Activated CD4-positive, alpha-beta T cell treated with anti-CD3 and anti-CD28 coated beads, Interleukin-2, amount 10 ng/mL, durations not matched to agents 24 days and 14 days (primary cell): ENCODE data around the gene SHMT1. TPM values are rescaled to one million over a fixed set of nuclear protein-coding genes. Genes with fewer than 3 reads are reported as not detected.
A peak's percentile ranks its signal among the peaks of the same experiment; 100 is the strongest.

Experiments
- DNase-seq: peaks from one replicate; pipeline ENCODE4 v3.0.0; 2022
- H3K27ac Mint-ChIP-seq: one replicate; pipeline ENCODE4 v1.8.0; 2022; ENCODE audit warnings: mild to moderate bottlenecking, mixed read lengths
- H3K27me3 Mint-ChIP-seq: one replicate; pipeline ENCODE4 v1.8.0; 2022; ENCODE audit warnings: mixed read lengths
- H3K36me3 Mint-ChIP-seq: one replicate; pipeline ENCODE4 v1.8.0; 2022; ENCODE audit warnings: low read depth, mild to moderate bottlenecking, mixed read lengths
- H3K4me1 Mint-ChIP-seq: one replicate; pipeline ENCODE4 v1.8.0; 2021; ENCODE audit warnings: mixed read lengths
- H3K4me3 Mint-ChIP-seq: one replicate; pipeline ENCODE4 v1.8.0; 2022; ENCODE audit warnings: mild to moderate bottlenecking, moderate library complexity, mixed read lengths
- H3K9me3 Mint-ChIP-seq: one replicate; pipeline ENCODE4 v1.8.0; 2021; ENCODE audit warnings: mixed read lengths
- intact Hi-C: fragments of 100-400 bp; cut with micrococcal nuclease; formaldehyde crosslinking; loops from one replicate; pipeline ENCODE4 v1.15.1; 2023
- total RNA-seq: library from RNA; stranded (reverse); gene quantifications from 2 replicates; pipeline ENCODE4 v1.2.3, GENCODE V29; 2022

The SHMT1 gene
- total RNA-seq, 1 donor from 2014 or later, result 58.3 TPM

DNA sequence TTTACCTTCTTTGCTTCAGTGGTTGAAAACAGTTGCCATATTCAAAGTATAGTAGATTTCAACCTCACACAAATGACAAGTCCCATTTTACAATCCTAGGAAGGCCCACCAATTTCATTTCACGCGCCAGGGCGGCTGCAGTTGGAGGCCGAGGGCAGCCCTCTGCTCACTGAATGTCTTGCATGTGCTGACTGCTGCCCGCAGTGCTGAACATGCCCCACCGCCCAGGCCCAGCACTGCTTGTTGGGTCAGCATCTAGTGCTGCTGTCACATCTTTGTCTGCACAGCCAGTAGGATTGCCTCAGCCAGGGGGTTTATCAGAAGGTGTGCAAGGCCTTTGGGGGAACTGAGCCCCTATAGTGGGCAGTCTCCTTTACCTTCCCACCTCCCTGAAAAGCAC, 36.8 kb downstream of the SHMT1 start:
- Mint-ChIP-seq H3K4me3 (no peak overlapping the region), H3K36me3 (peaks cover 43% of the 10 kb centered on the region), H3K9me3 (no peaks in the 10 kb centered on the region), H3K27me3 (no peaks in the 10 kb centered on the region), H3K27ac (no peak overlapping the region), H3K4me1 (peaks cover 2% of the 10 kb centered on the region)
- intact Hi-C loops, result no loop called here
- DNase-seq, result no peak

- no peaks in the 10 kb centered on the region for H3K9me3 Mint-ChIP-seq
- no peak overlapping the region for H3K27ac Mint-ChIP-seq
- H3K4me3 Mint-ChIP-seq, result no peak overlapping the region
- intact Hi-C loops, result no loop called here
- H3K4me1 Mint-ChIP-seq, result peaks cover 2% of the 10 kb centered on the region
- no peak for DNase-seq
- H3K27me3 Mint-ChIP-seq, result no peaks in the 10 kb centered on the region
- peaks cover 43% of the 10 kb centered on the region for H3K36me3 Mint-ChIP-seq
Measured at GRCh38 chr17:18326039-18326438, 37.3 kb downstream of the SHMT1 start.

DNA sequence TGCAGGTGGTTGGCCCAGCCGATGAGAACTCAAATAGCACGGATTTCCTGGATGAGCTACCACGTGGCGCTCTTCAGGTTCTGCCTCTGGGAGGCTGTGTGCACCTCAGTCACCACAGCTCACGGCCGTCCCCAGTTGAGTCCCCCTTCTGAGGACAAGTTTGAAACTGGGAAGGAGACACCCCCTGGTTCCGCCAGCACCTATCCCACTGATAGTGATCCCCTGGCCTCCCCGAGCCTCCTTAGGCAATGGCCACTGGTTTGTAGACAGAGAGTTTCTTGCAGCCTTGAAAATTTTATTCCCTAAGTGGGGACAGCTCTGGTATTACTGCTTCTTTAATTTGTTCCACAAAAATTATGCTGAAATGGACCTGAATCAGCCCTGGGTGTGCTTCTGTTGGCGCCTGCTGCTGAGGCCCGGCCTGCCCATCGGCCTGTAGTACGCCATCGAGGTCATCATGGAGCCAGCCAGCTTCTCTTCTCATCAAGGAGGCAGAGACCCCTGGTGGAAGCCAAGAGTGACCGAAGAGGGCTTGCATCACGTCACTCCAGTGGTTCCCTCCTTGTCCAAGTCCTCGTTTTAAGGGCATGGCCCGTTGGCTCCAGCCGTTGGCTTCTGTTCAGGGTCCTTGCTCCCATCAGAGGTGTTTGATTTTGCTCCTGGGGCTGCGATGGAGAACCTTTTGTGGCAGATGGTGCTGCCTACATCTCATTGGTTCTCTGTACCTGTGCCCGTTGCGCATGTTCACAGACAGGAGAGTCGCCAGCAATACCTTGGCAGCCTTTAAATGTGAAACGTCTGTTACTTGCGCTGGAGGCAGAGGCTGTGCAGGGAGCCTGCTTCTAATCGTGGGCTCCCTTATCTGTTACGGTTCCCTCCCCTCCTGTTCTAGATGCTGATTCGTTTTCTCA, 39.0 kb downstream of the SHMT1 start:
- DNase-seq, result no peak
- H3K27ac Mint-ChIP-seq, result no peak overlapping the region
- H3K36me3 Mint-ChIP-seq, result peaks cover 48% of the 10 kb centered on the region
- H3K9me3 Mint-ChIP-seq, result no peaks in the 10 kb centered on the region
- intact Hi-C loops, result no loop called here
- H3K27me3 Mint-ChIP-seq, result no peaks in the 10 kb centered on the region
- H3K4me1 Mint-ChIP-seq, result peaks cover 15% of the 10 kb centered on the region
- no peak overlapping the region for H3K4me3 Mint-ChIP-seq

DNA sequence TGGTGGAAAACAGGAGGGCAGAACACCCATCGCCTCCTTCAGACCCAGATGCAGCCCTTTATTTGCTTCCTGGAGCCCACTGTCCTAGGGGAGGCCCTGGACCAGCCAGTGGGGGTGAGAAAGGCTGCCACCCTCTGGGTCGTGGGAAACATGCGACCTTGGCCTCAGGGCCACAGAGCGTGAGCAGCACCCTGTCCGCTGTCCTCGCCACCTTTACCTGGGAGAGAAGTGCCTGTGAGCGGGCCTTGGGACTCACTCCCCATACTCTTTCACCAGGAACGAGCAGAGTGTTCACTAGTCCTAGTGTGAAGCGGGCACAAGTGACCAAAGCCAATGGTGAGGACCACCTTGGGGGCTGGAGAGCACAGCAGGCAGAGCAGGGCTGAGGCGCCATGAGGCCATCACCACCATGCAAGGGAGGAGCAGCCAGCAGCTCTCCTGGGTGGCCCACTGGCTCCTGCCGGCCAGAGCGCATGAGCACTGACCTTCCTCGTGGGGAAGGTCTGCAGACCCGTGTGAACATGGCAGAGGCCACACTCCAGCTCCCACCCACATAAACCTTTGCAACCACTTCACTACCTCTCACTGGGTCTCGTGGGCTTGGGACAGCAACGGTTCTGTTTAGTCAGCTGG, 39.7 kb downstream of the SHMT1 start:
- no peak for DNase-seq
- intact Hi-C loops, result no loop called here
- Mint-ChIP-seq H3K9me3 (no peaks in the 10 kb centered on the region), H3K27me3 (no peaks in the 10 kb centered on the region), H3K4me1 (peaks cover 20% of the 10 kb centered on the region), H3K36me3 (peaks cover 44% of the 10 kb centered on the region), H3K4me3 (no peak overlapping the region), H3K27ac (no peak overlapping the region)

GRCh38 chr17:18323007-18323406, 40.3 kb downstream of the SHMT1 start:
- Mint-ChIP-seq H3K4me3 (no peak overlapping the region), H3K27me3 (no peaks in the 10 kb centered on the region), H3K27ac (no peak overlapping the region), H3K9me3 (no peaks in the 10 kb centered on the region), H3K4me1 (peaks cover 23% of the 10 kb centered on the region), H3K36me3 (peaks cover 43% of the 10 kb centered on the region)
- intact Hi-C loops, result no loop called here
- DNase-seq, result no peak

- peaks cover 44% of the 10 kb centered on the region for H3K36me3 Mint-ChIP-seq
- peaks cover 27% of the 10 kb centered on the region for H3K4me1 Mint-ChIP-seq
- no peak overlapping the region for H3K27ac Mint-ChIP-seq
- intact Hi-C loops, result no loop called here
- H3K9me3 Mint-ChIP-seq, result no peaks in the 10 kb centered on the region
- no peak for DNase-seq
- no peak overlapping the region for H3K4me3 Mint-ChIP-seq
- no peaks in the 10 kb centered on the region for H3K27me3 Mint-ChIP-seq
Measured at GRCh38 chr17:18322522-18322921, 40.8 kb downstream of the SHMT1 start.

- DNase-seq, result no peak
- H3K36me3 Mint-ChIP-seq, result peaks cover 49% of the 10 kb centered on the region
- H3K27ac Mint-ChIP-seq, result no peak overlapping the region
- H3K9me3 Mint-ChIP-seq, result no peaks in the 10 kb centered on the region
- intact Hi-C loops, result no loop called here
- H3K4me3 Mint-ChIP-seq, result no peak overlapping the region
- H3K27me3 Mint-ChIP-seq, result no peaks in the 10 kb centered on the region
- H3K4me1 Mint-ChIP-seq, result peaks cover 38% of the 10 kb centered on the region
Measured at GRCh38 chr17:18321309-18321708, 42.0 kb downstream of the SHMT1 start.

GRCh38 chr17:18320301-18320700, 43.0 kb downstream of the SHMT1 start:
- intact Hi-C loops, result no loop called here
- DNase-seq, result no peak
- Mint-ChIP-seq H3K4me1 (peaks cover 45% of the 10 kb centered on the region), H3K36me3 (peaks cover 50% of the 10 kb centered on the region), H3K27me3 (no peaks in the 10 kb centered on the region), H3K4me3 (no peak overlapping the region), H3K9me3 (no peaks in the 10 kb centered on the region), H3K27ac (no peak overlapping the region)

DNA sequence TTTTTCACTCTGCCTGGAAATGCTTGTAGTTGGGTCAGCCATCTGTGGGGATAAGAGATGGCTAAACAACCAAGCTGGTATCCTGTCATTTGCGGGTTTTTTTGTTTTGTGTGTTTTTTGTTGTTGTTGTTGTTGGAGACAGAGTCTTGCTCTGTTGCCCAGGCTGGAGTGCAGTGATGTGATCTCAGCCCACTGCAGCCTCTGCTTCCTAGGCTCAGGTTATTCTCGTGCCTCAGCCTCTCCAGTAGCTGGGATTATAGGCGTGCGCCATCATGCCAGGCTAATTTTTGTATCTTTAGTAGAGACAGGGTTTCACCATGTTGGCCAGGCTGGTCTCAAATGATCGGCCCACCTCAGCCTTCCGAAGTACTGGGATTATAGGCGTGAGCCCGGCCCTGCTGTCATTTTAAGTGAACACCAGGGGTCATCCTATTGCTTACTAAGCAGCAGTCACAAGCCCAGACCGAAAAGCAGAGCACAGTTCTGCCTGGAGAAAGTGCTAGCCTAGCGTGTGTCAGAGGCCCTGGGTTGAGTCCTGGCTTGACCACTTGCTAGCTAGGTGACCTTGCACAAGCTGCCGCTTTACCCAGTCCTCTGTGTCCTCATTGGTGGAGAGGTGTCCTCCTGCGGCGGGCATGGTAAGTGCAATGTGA, 43.6 kb downstream of the SHMT1 start:
- Mint-ChIP-seq H3K4me1 (peaks cover 47% of the 10 kb centered on the region), H3K9me3 (no peaks in the 10 kb centered on the region), H3K27me3 (no peaks in the 10 kb centered on the region), H3K27ac (no peak overlapping the region), H3K4me3 (no peak overlapping the region), H3K36me3 (peaks cover 50% of the 10 kb centered on the region)
- intact Hi-C loops, result loop anchor here (2.0 to 5.0 kb wide), 3 partner anchors 17 to 482 kb away; partner anchors contain the start of genes SHMT1 and SREBF1
- DNase-seq, result peak; percentile 69

DNA sequence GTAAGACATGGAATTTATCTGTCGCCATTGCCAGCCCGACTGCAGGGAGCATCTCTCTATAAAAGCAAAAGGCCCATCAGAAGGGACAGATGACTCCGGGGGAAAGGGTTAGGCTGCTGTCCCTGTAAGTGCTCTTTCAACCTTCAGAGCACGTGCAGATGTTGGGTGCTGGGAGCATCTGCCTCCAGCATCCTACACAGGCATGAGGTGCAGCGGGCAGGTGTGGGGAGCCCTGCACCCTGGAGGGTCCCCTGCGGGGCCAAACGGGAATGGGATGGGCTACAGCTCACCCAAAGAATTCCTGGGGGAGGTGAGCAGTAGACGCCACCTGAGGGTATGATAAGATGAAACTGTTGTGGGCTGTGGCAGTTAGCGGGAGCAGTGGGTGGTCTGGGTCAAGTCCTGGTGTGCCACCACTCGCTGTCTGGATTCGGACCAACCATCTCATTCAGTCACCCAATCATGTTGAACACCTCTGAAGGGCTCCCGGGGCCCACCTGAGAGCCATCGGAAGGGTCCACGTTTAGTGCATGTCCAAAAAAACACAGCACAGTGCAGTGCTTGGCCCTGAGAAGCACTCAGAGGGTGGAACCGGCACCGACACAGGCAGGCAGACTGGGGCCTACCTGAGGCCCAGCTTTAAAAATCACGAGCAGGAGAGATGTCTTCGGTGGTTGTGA, 44.4 kb downstream of the SHMT1 start:
- DNase-seq, result no peak
- H3K9me3 Mint-ChIP-seq, result no peaks in the 10 kb centered on the region
- no peaks in the 10 kb centered on the region for H3K27me3 Mint-ChIP-seq
- H3K27ac Mint-ChIP-seq, result no peak overlapping the region
- peak overlapping the region; percentile 19 for H3K4me3 Mint-ChIP-seq
- intact Hi-C loops, result loop anchor here (2.0 to 5.0 kb wide), 3 partner anchors 16 to 482 kb away; partner anchors contain the start of genes SHMT1 and SREBF1
- H3K36me3 Mint-ChIP-seq, result peaks cover 48% of the 10 kb centered on the region
- peaks cover 49% of the 10 kb centered on the region for H3K4me1 Mint-ChIP-seq

DNA sequence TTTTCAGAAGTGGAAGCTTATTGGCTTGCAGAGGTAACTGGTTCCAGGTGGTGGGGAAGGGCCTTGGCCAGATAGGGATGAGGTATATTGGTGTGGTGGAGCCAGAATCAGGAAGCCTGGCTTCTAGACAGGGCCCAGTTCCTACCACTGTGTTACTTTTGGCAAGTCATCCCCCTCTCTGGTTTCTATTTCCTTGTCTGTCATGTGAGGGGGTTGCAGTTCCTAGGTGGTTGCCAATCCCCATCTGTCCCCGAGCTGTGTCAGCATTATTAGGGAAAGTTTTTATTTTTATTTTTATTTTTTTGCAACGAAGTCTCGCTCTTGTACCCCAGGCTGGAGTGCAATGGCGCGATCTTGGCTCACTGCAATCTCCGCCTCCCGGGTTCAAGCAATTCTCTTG, 45.2 kb downstream of the SHMT1 start:
- no peak for DNase-seq
- no peak overlapping the region for H3K27ac Mint-ChIP-seq
- intact Hi-C loops, result loop anchor here (2.0 to 5.0 kb wide), 3 partner anchors 15 to 481 kb away; partner anchors contain the start of genes SHMT1 and SREBF1
- H3K4me1 Mint-ChIP-seq, result peaks cover 56% of the 10 kb centered on the region
- no peaks in the 10 kb centered on the region for H3K9me3 Mint-ChIP-seq
- peaks cover 50% of the 10 kb centered on the region for H3K36me3 Mint-ChIP-seq
- H3K4me3 Mint-ChIP-seq, result peak overlapping the region; percentile 48
- no peaks in the 10 kb centered on the region for H3K27me3 Mint-ChIP-seq

DNA sequence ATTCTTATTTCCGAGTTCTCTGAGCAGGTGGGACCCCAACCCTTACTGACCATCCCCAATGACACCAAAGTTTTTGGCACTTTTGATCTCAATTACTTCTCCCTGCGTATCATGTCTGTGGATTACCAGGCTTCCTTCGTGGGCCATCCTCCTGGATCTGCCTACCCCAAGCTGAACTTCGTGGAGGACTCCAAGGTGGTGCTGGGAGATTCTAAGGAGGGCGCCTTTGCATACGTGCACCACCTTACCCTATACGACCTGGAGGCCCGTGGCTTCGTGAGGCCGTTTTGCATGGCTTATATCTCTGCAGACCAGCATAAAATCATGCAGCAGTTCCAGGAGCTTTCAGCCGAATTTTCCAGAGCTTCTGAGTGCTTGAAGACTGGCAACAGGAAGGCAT, 47.4 kb downstream of the SHMT1 start:
- Mint-ChIP-seq H3K36me3 (peaks cover 54% of the 10 kb centered on the region), H3K4me3 (peak overlapping the region; percentile 85), H3K4me1 (peaks cover 68% of the 10 kb centered on the region), H3K27ac (peak overlapping the region; percentile 98), H3K9me3 (no peaks in the 10 kb centered on the region), H3K27me3 (no peaks in the 10 kb centered on the region)
- no peak for DNase-seq
- intact Hi-C loops, result loop anchor here (1.0 to 5.0 kb wide), 5 partner anchors 46 to 479 kb away; partner anchors contain the start of genes ALKBH5, MIEF2, SHMT1 and SREBF1

DNA sequence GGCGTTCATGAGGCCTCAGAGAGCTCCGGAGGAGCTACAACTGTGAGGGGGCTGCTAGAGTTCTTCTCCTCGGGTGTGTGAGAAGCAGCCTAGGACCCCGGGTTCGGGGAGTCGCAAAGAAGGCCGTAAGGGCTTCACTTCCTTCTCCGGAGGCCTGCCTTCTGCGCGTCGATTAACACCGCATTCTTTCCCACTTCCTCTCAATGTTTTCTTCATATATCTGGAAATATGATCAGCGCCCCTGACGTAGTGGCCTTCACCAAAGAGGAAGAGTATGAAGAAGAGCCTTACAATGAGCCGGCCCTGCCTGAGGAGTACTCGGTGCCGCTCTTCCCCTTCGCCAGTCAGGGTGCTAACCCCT, 47.8 kb downstream of the SHMT1 start:
- intact Hi-C loops, result loop anchor here (1.0 to 5.0 kb wide), 5 partner anchors 47 to 478 kb away; partner anchors contain the start of genes ALKBH5, MIEF2, SHMT1 and SREBF1
- H3K9me3 Mint-ChIP-seq, result no peaks in the 10 kb centered on the region
- DNase-seq, result peak; percentile 85
- H3K27me3 Mint-ChIP-seq, result no peaks in the 10 kb centered on the region
- peaks cover 67% of the 10 kb centered on the region for H3K4me1 Mint-ChIP-seq
- H3K27ac Mint-ChIP-seq, result peak overlapping the region; percentile 98
- H3K4me3 Mint-ChIP-seq, result peak overlapping the region; percentile 85
- H3K36me3 Mint-ChIP-seq, result peaks cover 57% of the 10 kb centered on the region
